Fibroblast of skin of abdomen (primary cell): ENCODE measurements around the gene QPCT.
"Not testable (repeated sequence)": the region's sequence is repeated elsewhere in the genome, so short reads cannot be mapped to it uniquely, and the experiment has no call there.

Experiments used
- DNase-seq: peaks from one replicate; pipeline ENCODE4 v3.0.0-alpha.2; 2013

Gene QPCT

GRCh38 chr2:37391711-37392110 lies 47.3 kb downstream of the QPCT start:
- DNase-seq = no peak

- DNase-seq = no peak
These were observed 48.0 kb downstream of the QPCT start for GRCh38 chr2:37392428-37392827.

GRCh38 chr2:37394263-37394662 lies 49.8 kb downstream of the QPCT start:
- DNase-seq = no peak

- DNase-seq = no peak
These were observed 50.5 kb downstream of the QPCT start for GRCh38 chr2:37394796-37395555.

- no peak for DNase-seq
These were observed 52.6 kb downstream of the QPCT start for GRCh38 chr2:37396890-37397565.

- DNase-seq = no peak
These were observed 54.6 kb downstream of the QPCT start for GRCh38 chr2:37398990-37399389.

GRCh38 chr2:37400041-37400440 lies 55.6 kb downstream of the QPCT start:
- no peak for DNase-seq

GRCh38 chr2:37402636-37403035 lies 58.2 kb downstream of the QPCT start:
- no peak for DNase-seq

- DNase-seq = no peak
These were observed 61.4 kb downstream of the QPCT start for GRCh38 chr2:37405781-37406180.

GRCh38 chr2:37412231-37412630 lies 67.8 kb downstream of the QPCT start:
- no peak for DNase-seq

GRCh38 chr2:37413911-37414469 lies 69.6 kb downstream of the QPCT start:
- not testable (repeated sequence) for DNase-seq

- peak; percentile 80 for DNase-seq
These were observed 70.1 kb downstream of the QPCT start for GRCh38 chr2:37414470-37414949.

- peak; percentile 64 for DNase-seq
These were observed 70.8 kb downstream of the QPCT start for GRCh38 chr2:37415128-37415820.

- peak; percentile 83 for DNase-seq
These were observed 72.9 kb downstream of the QPCT start for GRCh38 chr2:37417321-37417720.

- DNase-seq = no peak
These were observed 74.5 kb downstream of the QPCT start for GRCh38 chr2:37418956-37419355.

- no peak for DNase-seq
These were observed 77.3 kb downstream of the QPCT start for GRCh38 chr2:37421686-37422085.

- DNase-seq = no peak
These were observed 78.4 kb downstream of the QPCT start for GRCh38 chr2:37422816-37423215.
